Fibroblast of peridontal ligament (primary cell): ENCODE data around the gene ELF4.
A peak's percentile ranks its signal among the peaks of the same experiment; 100 is the strongest.

ENCODE experiments used
- DNase-seq: peaks from one replicate; pipeline ENCODE4 v3.0.0-alpha.2; 2010; ENCODE audit errors: extremely low read depth

ELF4 gene

DNA sequence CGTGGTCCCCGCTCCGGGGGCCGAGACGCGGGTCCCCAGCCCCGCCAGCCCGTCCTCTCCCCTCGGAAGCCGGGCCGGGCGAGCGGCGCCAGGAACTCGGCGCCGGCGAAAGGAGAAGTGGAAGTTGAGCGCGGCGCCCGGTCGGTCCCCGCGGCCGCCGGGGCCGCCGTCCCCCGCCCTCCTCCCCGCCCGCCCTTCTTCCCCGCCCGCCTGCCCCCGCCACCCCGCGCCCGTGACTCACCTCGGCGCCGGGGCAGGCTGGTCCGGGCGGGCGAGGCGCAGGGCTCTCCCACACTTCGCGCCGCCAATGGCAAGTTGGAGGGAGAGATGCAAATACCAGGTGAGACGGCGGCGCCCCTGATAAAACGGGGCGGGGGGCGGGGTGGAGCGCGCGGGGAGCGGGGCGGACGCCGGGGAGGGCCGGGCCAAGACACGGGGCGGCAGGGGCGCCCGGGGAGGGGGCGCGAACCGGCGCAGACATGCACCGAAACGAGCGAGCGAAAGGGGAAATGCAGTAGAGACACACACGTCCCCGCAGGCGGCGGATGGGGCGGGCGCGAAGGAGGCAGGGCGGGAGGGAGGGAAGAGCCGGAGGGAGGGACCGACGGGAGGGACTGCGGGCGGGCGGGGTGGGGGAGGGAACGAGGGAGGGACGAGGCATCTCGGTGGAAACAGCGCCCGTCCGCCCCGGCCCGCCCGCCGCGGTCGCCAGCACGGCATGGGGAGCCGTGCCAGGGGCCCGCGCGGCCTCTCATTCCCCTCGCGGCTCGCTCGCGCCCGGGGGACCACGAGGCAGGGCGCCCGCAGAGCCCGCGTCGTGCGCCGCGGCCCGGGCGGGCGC lies at the start of gene ELF4:
Gene ELF4, minus strand, starts transcription at position 119 of the 841 bp plus-strand sequence. CDS start 29,167 bp downstream, outside the sequence.
- peak; percentile 30 for DNase-seq

DNA sequence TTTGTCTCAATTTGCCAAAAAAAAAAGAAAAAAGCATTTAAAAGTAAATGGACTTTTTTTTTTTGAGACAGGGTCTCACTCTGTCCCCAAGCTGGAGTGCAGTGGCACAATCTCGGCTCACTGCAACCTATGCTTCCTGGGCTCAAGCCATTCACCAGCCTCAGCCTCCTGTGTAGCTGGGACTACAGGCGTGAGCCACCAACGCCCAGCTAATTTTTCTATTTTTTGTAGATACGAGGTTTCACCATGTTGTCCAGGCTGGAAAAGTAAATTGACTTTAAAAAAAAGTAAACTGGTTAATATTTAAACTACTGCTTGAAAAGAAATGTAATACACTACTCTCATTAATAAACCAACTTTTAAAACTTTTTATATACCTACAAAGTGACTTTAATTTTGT lies 49.5 kb upstream of the ELF4 start:
- DNase-seq = no peak

DNA sequence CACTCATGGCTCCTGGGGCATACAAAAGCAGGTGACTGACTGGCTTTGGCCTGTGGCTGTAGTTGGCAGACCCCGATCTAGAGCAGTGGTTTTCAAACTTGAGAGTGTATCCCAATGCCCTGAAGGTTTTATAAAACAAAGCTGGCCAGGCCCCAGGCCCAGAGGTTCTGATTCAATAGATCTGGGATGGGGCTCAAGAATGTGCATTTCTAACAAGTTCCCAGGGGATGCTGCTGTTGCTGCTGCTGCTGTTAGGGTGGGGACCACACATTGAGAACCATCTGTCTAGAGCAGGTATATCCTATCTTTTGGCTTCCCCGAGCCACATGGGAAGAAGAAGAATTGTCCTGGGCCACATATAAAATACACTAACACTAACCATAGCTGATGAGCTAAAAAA lies 48.0 kb upstream of the ELF4 start:
- DNase-seq = peak; percentile 47

DNA sequence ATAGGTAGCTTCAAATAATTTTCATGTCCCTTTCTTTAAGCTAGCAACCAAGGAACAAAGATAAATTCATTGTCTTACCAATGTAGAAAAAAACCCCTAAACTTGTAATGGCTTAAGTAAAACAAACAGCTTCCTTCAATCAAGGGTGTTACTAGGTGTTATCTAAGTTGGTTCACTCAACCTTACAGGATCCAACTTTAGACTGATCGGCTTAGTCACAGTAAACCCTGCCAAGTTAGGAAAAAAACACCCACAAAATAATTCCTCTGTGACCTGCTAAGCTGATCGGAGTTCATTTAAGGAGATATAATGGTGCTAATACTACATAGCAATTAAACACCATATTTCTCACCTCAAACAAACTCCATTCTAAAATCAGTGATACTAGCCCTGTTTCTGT lies 45.3 kb upstream of the ELF4 start:
- no peak for DNase-seq

DNA sequence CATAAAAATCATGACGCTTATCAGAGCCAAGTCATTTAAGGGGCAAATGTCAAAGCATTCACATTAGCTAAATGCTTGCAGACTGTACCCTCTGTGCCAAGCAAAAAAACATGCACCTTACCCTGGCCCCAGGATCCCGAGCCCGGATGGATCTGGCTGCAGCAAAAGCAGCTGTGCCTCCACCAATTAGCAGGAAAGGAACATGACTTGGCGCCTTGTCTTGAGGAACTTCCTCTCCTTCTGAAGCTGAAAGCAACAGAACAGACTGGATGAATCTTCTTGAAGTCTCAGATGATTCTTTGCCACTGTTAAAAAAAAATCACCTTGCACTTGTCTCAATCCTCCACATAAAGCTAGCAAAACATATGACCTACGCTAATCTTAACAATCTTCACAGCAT lies 37.3 kb upstream of the ELF4 start:
- DNase-seq = no peak

DNA sequence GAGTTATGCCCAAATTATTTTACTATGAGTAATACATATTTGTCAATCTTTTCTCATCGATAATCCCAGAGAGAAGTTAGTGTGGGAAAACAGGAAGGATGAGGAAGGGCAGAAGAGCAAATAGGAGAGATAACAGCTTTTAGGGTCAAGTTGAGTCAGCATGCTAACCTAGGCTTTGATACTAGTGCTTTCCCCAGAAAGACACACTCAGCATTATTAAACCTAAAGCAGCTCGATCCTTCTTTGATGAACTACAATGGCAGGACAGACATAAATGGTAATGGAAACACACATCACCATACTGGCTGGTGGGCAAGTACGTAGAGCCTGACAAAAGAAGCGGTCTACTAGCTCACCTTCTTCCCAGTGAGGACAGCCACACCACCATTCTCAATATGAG lies 34.8 kb upstream of the ELF4 start:
- DNase-seq = no peak

DNA sequence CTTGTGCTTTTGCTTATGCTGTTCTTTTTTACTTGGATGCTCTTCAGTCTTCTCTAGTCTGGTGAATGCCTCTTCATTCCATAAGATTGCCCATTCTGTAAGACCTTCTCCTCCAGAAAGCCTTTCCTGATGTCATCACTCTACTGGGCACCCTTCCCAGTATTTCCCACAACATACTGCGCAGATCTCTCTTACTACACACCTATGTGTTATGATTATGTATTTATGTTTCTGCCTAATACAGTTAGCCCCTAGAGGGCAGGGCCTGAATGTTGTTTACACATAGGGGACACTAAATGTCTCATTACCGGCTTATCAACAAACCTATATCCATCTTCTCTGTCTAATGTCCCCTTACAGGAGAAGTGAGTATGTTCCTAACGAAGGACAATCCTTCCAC lies 34.2 kb upstream of the ELF4 start:
- peak; percentile 37 for DNase-seq

DNA sequence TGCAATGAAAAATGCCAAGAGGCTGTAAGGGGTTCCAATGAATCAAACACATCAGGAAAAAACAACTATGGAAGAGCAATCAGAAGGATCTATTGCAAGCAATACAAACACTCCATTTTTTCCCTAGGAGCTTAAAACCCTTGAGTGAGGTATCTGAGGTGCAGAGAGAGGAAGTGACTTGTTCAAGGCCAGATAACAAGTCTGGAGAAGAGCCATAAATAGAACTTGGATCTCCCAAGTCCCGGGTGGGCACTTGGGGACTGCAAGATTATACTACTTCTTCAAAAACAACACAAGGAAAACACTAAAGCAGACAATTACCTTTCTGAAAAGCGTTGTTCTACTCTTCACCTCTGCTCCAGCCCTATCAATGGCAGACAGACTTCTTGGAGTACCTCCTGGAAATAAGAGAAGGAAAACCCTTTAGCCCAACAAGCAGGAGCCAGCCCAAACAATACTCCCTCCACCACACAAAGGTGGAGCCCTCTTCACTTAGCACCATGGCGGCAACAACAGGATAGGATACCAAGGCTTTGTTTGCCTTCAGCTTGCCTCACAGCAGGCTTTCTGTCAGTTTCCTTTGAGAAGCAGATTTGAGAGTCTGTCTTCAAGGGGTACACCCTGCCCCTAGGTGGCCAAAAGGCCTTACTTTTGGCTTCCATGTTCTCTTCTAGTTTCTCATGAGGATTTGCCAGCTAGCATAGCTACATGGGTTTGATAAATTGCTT lies 29.3 kb upstream of the ELF4 start:
- no peak for DNase-seq

DNA sequence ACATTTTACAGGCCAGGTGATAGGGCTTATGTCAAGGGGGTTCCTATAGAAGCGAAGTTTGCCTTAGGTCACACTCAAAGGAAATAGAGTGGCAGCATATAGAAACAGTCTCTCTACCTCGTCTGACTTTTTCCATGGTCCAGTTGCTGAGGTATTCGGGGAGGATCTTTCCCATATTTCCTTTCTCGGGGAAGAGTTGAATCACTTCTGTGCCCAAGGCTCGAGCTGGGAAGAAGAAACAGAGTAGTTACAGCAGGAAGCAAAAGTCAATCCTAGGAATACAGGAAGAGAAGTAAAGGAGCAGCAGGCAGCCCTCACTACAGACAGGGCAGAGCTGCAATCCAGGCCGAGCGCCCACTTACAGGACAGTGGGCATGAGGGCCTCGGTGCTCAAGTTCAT lies 26.7 kb upstream of the ELF4 start:
- DNase-seq = no peak

DNA sequence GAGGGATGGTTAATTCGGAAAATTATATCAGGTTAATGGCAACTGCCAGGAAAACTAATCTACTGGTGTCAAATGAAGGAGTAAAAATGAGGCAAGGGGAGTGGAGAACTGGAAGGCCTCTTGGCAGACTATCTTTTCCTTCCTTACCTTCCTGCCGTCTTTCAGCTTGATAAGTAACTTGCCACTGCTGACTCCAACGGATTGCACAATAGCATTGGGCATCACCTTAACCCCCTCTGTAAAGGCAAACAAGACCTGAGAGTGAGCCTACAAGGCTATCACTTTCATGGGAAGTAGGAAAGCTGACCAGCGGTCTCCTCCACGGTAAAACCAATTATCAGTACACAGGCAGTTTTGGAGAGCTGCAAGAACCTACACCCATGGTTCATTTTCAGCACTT lies 26.2 kb upstream of the ELF4 start:
- DNase-seq = no peak

DNA sequence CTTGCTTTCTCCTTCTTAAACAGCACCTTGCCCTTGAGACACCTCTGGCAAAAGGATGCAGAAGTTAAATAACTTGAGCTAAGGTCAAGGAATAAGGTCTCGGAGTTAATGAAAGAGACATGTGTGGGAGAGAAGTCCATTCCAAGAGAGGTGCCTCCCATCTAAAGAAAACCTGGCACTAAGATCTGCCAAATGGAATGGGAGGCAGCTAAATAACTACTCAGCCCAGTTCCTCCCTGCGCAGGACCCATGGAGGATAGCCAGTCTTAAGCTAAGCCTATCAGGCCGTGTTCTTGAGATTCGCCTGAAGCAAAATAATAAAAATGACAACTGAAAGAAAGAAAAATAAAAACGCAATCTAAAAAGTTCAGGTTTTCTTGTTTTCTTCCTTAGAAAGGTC lies 20.7 kb upstream of the ELF4 start:
- DNase-seq = no peak

DNA sequence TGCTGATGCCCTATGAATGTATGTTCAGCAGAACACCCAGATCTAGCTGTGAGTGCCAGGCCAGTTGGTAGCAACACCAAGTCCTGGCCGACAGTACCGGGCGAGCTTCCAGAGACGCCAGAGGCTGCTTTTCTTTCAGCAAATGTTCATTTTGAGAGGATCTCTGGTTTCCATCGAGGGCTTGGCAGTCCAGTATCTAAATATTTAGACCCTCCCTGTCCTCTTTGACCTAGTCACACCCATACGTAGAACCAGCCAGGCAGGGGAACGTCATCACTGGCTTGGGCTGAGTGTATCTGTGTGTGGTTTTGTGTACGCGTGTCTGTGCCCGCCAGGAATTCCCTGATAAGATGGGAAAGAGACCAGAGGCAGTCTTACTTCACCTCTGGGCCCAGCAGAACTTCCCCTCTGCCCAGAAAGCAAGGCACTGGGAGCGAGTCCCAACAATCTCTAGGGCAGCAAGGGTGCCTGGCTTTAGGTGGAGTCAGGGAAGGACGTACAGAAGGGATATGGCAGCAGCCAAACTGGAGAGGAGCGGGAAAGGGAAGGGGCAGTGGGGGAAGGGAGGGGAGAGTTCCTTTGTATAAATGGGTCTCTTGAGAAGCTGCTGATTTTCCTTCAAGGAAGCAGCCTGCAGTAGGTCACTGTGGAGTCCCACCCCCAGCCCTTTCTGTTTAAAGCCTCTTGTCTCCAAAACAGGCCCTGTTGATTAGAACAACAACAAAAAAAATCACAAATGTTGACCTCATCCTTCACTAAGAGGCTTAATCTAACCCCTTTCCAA lies 15.0 kb upstream of the ELF4 start:
- peak; percentile 15 for DNase-seq

DNA sequence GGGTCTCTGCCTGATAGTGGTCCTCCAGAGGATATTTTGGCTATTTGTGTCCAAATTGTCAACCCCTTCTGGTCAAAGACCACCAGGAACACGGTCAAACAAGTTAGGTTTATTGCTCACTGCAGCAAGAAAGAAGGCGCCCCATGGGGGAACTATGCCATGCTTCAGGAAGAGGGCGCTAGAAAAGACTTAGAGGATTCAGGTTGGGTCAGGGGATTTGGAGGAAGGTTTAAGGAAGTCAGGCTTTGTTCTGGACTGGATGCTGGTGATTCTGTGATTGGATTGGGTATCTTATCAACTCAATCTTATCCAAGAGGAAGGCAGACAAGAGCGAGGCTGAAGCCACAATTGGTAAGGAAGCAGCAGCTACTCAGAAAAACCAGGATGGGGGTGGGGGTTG lies 14.3 kb upstream of the ELF4 start:
- no peak for DNase-seq

DNA sequence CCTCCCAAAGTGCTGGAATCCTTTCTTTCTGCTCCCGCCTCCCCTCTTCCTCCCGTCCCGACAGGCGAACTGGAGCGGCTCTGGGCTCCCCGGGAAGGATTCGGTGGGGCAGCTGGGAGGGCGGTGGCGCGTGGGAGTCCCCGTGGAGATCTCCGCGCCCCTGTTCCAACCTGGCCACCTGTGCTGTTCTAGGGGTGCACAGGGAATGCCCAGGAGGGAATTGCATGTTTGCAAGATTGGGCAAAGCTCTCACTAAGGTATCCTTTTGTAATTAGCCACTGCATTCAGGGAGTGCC lies 11.2 kb upstream of the ELF4 start:
- no peak for DNase-seq

DNA sequence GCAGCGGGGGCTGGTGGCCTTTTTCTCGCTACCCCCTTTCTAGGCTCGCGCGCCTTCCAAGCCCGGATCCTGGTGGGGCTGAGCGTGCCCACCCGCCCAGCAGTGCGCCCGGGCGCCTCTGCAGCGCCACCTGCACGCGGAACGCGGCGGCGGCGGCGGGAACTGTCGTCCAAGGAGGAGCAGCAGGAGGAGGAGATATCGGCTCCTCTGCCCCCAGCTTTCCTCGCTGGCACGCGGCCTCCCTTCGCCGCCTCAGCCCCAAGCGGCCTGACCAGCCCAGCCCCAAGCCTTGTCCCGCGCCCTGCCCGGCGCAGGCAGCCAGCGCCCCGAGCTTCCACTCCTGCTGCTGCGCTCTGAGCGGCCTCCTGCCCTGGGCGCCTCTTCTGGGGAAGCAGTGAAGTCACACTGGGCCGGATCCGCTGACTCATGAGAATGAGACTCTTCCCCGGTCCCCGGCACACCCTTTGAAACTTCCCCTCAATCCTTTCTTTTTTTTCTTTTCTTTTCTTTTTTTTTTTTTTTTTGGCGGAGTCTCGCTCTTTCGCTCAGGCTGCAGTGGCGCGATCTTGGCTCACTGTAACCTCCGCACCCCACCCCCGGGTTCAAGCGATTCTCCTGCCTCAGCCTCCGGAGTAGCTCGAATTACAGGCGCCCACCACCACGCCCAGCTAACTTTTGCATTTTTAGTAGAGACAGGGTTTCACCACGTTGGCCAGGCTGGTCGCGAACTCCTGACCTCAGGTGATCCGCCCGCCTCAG lies 10.6 kb upstream of the ELF4 start:
- DNase-seq = peak; percentile 78

DNA sequence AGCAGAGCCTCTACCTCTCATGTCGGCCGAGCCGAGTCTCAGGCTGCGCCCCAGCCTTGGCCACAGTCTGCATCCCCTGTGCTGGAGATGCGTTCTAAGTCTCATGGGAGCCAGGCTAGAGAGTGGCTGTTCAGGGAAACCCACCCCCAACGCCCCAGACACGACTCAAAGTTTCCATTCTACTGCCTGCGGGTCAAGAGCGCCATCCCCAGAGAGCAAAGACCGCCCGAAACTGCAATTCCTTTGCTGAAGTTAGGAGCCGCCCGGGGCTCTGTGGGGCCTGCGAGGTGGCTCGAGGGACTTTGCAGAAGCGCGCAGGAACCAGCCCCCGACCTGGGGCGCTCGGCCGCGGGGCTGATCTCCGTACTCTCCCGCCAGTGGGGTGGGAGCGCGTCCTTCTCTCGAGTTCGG lies 10.0 kb upstream of the ELF4 start:
- DNase-seq = no peak

DNA sequence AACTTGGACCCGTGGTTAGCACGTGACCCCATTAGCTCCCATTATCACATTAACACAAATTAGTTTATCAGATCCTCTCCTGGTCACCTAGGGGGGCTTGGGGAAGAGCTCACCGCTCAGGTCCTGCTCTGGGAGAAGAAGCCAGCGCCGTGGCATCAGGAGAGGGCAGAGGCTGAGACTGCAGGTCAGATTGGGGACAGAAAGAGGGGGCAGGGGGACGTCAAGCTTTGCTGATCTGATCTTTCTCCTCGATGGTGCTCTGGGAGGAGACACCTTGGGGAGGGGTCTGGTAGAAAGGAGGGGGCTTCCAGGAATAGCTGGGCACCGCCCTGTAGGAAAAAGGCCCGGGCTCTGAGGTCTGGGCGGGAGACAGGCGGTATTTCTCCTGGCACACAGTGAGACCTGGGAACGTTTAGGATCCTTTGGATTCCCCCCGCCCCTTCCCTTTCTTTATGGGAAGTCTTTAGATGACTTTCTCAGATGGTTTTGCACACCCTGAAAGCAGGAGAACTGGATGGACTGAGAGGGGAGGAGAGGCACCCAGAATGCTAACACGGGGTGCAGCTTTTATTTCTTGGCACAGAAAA lies 9.1 kb upstream of the ELF4 start:
- no peak for DNase-seq

DNA sequence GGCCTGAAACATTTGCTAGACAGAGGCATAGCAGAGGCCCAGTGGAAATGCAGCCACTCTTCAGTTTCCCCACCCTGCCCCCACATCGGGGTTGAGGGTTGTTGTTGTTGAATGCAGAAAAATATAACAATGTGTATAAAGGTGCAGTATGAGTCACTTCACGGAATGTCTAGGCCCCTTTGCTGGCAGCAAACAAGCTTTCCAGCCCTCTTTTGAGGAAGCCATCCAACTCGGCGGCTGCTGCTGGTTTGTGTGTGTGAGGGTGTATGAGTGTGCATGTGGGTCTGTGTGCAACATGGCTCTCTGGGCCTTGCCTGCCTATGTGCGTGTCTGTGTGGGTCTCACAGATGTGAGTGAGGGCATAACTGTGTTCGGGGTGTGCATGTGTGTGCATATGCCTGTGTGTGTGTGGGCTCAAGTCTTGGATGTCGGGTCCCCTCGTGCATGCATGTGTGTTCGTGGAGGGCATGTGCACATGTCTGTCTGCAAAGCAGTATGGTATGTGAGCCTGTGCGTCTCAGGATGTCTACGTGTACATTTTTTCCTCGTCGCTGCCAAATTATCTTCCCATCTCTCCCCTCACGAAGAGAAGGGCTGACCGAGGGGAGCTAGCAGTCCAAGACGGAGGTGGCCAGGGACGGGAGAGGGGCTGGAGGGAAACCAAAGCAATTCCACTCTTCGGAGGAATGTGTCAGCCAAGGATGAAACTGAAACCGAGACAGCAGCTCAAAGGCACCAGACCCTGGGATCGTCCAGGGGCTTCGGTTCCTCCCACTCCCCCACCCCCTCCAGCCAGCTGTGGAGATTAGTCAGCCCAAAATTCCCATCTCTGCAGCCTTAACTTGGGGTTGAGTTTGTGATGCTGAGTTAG lies 8.4 kb upstream of the ELF4 start:
- DNase-seq = peak; percentile 57

DNA sequence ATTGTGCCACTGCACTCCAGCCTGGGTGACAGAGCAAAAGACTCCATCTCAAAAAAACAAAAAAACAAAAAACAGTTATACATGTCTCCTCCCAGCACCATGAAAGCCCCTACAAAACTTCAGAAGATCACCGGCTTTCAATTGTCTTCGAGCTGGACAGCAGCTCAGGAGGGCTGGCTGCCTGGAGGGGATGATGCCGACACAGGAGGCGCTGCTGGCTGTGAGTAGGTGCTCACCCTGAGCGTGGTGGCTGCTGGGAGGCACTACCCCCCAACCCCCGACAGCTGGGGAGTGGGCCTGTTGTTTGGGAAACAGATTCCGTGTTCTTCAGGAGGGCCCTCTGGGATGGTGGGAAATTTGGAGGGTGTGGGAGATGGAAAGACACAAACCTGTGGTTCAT lies 6.9 kb upstream of the ELF4 start:
- no peak for DNase-seq

DNA sequence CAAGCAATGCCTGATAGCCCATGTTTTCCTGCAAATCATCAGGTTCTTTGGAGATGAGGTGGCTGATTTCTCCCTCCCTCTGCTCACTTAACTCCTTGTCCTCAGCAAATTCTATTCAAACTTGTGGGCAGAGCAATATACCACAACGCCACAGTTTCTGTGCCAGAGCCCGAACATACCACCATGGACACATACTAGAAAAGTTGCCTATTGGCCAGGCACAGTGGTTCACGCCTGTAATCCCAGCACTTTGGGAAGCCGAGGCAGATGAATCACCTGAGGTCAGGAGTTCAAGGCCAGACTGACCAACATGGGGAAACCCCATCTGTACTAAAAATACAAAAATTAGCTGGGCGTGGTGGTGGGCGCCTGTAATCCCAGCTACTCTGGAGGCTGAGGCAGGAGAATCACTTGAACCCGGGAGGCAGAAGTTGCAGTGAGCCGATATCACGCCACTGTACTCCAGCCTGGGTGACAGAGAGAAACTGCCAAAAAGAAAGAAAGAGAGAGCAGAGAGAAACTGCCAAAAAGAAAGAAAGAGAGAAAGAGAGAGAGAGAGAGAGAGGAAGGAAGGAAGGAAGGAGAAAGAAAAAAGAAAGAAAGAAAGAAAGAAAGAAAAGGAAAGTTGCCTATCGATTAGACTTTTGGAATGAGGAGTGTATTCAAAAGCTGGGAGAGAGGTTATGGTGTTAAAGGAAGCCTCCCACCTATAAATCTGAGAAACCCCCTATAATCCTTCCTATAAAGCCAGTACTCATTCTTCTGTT lies 5.0 kb upstream of the ELF4 start:
- peak; percentile 14 for DNase-seq
